HG02623 (cell line): ENCODE results near the gene STARD13.
"Not testable (repeated sequence)": the region's sequence is repeated elsewhere in the genome, so short reads cannot be mapped to it uniquely, and the experiment has no call there.

ENCODE experiments used
- ATAC-seq: cut with Tn5 transposase; IDR thresholded peaks from one replicate; pipeline ENCODE4 v1.9.1; 2021; ENCODE audit warnings: moderate library complexity; ENCODE audit not compliant: unreplicated experiment

Gene STARD13

DNA sequence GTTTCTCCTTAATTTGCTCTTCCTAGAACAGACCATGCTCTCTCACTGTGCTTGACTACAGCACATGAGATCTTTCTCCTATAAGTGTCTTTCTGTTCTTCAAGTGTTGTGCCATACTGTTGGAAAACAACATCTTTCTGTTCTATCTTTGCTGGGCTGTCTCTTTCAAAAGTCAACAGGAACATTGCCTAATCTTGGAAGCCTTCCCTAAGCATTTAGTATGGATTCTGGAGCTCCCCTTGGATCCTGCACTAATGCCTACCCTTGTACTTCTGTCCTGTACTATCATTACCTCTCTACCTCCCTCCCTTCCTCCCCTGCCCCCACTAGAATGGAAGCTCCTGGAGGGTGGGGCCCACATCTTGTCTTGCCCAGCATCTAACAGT lies 26.8 kb downstream of the STARD13 start:
- no peak for ATAC-seq

DNA sequence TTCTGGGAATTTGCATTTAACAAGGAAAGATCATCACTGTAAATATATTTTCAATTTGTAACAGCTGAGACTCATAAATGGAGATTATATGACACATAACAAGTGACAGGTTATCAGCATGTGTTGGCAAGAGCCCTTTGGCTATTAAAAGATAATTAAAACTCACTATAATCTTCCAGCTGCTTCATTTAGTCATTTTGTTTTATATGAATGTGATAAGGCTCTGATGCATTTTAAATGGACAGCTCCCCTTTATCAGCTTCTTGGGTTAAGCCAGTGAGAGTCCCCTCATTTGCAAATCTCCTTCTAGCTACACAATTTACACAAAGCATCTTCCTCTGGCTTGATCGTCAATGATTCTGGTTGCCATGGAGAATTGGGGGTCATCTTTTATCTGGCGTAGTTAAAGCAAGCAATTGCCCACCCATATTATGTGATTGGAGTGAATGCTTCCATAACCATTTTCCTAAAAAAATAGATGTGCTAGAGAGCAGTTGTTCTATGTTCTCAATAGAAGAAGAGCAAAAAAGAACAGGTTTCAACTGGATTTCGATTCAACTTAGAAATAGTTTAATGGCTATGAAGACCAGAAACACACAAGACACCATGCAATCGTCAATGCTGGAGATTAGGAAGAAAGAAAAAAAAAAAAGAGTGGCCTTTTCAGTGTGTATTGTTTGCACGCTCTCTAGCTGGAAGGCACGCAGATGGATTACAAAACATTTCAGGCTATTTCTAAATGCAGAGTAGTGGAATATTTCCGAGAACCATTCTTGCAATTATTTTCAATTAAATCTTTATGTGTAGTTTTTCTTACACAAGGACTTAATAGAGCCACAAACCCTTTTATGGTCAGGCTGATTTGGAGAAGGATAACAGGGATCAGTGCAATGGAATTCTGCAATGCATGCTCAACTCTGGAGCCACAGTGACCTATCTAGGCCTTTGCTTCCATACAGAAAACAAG lies 27.4 kb downstream of the STARD13 start:
- no peak for ATAC-seq

DNA sequence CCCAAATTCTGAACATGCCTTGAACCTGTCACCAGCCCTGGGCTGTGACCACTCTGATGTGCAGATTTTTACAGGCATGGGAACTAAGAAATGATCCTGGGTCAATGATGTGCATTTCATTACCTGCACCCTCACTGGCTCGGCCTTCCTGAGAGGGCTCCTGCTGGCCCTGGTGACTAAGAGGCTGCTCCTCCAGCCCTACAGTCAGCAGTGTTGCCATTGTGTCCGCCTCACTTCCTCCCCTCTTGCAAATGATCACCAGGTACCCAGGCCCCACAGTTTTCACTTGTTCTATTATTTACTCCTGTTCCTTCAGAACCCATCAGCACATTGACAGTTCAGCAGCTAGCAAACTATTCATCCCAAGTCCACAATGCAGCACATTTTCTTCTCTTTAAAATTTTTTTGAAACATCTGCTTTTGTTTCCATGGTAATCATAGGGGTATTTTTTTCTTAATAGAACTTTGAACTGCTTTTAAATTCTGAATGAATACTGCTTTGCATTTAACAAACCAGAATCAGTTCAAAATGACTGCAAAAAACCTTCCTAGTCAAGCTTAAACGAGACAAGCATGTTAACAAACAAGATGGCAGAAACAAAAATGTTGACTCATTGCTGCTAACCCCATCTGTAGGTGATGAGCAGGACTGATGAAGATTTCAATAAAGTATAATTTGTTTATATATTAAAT lies 29.3 kb downstream of the STARD13 start:
- no peak for ATAC-seq

DNA sequence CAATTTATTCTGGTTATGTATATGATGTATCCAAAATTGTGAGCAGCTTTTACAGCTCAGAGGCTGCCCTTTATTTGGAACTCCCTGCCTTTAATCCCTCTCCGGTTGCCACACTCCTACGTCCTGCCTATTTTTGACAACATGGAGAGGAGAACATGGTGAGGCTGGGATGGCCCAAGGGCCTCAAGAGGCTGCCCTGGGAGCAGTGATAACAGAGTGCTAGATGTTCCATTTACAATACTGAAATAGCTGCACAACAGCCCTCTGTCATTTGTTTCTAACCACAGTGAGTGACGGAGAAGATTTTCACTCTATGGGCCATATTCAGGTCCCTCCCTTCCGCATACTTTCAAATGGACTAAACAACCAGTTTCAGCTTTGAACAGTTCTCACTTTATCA lies 33.4 kb downstream of the STARD13 start:
- no peak for ATAC-seq

DNA sequence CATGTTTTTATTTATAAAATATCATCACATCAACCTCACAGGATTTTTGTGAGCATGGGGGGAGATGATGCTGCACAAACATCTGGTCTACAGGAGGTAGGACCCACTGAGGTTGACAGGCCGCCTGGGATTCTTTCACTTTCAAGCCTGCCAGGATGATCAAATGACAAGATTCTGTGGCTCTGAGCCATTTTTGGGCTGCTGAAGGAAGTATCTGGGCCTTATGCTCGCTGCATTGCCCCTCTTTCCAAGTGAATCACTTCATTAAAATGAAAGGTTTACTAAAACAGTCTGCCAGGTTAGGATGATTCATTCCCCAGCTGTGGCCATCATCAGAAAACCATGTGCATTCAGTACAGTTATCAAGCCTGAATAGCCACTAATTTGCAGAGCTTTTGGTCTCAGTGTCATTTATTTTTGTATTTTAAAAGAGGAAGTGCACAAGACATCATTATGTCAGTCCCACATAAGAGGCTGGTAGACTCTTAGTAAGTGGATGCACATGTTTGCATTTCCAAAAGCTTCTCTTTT lies 34.4 kb downstream of the STARD13 start:
- ATAC-seq, result peak; percentile 84

DNA sequence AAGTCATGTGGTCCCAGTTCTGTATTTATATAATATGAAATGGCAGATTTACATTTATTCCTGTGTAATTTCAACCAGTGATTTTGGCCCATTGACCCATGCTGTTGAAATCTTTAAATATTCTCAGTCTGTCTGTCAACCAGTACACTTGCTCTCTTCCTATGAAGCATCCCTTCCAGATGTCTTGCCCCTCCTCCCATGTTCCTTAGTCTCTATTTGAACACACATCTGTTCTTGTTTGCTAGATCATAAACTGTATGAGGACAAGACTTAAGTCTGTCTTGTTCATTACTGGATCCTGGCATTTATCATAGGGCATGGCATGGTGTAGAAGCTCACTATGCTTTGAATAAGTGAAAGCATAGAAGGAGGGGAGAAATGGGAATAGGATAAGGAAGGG lies 34.9 kb downstream of the STARD13 start:
- no peak for ATAC-seq

DNA sequence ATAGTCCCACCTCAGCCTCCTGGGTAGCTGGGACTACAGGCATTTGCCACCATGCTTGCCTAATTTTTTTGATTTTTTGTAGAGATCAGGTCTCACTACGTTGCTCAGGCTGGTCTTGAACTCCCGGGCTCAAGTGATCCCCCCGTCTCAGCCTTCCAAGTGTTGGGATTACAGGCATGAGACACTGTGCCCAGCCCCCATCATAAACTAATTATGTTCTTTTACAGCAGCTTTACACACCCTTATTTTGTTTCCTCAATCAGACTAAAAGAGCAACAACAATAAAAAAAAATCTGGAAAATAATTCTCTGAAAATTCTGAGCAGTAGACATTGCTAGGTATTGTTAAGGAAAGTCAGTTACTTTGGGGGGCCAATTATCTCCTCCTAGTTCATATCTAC lies 35.7 kb downstream of the STARD13 start:
- no peak for ATAC-seq

DNA sequence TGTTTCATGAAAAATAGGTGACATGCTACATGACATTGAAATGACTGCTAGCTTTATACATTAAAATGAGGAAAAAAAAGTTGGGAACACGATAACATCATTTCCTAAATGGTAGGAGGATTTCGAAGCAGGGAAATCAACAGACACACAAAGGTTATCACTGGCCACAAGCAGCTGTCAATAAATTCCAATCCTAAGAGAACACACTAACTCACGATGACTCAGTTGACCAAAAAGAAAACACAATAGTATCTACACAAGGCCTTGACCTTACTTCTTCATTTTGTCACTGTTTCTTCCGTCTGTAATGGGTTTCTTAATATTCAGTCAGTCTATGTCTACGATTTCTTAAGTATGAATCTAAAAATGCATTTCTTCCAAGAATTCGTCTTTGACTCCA lies 36.5 kb downstream of the STARD13 start:
- ATAC-seq, result no peak

DNA sequence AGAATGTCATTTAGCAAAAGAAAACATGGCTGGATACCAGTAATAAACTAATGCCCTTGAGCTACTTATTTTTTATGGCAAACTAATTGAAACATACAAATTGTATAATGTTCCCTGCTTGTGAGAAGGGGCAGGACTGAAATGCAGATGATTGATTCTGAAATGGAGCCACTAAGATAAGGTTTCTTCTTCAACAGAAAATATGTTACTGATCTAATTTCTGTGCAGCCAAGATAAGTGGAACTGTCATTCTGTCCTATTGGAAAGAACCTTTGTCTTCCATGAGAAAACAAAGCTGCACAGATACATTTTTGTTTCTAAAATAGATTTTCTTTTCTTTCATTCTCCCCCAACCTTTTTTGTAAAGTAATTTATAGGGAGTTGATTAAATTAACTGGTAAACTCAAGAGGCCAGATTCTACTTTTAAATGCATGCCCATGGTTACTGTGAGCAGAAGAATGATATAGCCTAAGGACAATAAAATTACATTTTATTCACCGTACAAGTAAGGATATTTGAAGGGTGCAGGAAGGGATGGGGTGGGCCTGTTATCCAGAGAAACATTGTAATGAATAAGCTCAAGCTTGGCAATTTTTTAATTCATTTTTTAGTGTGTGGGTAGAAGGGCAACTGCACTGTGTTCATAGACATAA lies 39.9 kb downstream of the STARD13 start:
- ATAC-seq, result no peak

DNA sequence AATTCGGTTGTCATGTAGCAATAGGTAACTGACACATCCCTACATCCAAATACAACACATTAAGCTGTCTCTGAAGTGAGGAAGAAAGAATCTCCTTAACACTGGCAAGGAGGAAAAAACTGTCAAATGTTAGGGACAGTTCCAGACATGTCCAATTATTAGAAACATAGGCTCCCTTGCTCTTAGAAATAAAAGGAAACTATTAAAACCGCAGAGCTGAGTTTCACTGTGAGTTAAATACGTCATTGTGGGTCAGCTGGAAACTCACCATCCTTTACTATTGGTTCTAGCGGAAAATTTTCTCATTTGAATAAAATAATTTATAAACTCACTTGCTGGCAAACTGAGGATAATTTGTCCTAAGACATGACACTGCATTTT lies 40.7 kb downstream of the STARD13 start:
- ATAC-seq, result no peak

DNA sequence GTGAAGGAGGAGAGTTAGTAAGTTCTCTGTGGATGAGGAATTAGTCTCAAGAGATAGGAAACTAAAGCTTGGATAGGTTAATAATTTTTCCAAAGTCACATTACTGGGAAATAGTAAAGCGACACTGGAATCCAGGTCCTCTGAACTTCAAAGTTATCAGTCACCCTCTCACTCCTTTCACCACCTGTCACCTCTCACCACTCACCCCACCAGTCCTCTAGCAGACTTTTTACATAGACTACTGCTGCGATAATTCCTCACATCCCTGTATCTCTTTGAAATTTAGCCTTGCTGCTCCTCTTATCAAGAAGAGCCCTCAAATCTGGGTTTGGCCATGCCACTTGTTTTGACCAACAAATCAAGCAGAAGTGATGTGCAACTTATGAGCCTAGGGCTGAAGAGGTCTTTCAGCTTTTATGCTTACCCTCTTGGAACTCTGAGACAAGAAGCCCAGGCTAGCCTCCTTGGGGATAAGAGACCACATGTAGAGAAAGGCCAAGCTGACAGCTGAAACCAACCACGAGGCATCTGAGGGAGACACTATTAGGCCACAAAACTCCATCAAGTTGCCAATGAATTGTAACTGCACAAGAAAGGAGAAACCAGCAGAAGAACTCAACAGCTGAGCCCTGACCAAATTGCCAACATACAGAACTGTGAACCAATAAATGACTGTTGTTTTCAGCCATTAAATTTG lies 41.2 kb downstream of the STARD13 start:
- no peak for ATAC-seq

DNA sequence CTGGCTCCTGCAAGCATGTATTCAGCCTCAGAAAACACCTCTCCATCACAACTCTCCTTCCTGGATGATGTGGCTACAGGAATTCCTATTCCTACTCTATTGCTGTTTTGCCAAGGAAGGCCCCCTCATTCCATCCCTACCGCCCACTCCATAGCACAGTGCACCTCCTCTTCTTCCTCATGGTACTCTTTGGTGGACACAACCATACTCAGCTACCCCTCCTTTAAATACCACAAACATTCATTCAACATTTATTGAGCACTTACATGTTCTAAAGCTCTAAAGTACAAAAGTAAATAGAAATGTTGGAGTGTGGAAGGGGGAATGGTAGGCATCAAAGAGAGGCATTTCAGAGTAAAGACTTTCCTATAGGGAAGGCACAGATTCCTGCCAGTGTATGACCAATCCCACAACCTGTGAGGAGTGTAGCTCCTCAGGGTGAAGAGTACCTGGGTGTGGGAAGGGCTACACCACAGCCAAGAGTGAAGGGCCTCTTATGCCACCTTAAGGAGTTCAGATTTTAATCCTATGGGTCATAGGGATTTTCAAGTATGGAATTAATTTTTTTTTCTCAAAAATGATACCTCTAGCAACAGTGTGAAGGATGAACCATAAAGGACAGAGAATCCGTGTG lies 42.5 kb downstream of the STARD13 start:
- ATAC-seq, result no peak

DNA sequence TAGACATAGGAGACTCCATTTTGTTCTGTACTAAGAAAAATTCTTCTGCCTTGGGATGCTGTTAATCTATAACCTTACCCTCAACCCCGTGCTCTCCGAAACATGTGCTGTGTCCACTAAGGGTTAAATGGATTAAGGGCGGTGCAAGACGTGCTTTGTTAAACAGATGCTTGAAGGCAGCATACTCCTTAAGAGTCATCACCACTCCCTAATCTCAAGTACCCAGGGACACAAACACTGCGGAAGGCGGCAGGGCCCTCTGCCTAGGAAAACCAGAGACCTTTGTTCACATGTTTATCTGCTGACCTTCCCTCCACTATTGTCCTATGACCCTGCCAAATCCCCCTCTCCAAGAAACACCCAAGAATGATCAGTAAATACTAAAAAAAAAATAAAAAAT lies 43.2 kb downstream of the STARD13 start:
- not testable (repeated sequence) for ATAC-seq

DNA sequence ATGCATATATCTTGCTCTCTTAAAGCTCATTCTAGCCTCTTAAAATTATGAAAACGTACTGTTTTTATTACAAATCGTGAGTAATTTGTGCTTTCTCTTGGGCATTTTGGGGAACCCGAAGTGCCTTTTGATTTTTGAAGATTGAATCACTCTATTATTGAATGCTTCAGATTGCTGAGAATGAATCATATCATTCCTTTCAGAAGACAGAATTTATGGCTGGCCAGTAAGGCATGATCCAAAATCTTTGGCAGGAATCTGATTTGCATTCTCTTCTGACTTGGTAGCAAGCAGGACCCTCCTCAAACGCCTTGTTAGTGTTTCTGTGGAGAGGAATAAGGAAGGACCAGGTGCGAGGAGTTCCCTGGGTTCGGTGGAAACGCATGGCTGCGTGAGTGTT lies 49.5 kb downstream of the STARD13 start:
- no peak for ATAC-seq

DNA sequence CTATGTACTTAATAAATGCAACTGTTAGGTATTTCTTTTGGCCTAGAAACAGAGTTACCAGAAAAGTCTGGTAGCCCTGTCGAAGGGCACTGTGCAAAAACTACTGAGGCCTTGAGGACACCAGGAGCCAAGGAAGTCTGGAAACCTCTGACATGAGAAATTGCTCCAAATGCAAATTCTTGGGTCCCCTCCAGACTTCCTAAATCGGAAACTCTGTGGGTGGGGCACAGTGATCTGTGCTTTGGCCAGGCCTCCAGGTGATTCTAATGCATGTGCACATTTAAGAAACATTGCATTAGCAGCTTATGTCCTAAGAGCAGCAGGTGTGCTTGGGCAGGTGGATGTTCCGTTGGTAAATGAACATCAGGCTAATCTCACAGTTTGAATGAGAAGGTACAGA lies 50.0 kb downstream of the STARD13 start:
- no peak for ATAC-seq

DNA sequence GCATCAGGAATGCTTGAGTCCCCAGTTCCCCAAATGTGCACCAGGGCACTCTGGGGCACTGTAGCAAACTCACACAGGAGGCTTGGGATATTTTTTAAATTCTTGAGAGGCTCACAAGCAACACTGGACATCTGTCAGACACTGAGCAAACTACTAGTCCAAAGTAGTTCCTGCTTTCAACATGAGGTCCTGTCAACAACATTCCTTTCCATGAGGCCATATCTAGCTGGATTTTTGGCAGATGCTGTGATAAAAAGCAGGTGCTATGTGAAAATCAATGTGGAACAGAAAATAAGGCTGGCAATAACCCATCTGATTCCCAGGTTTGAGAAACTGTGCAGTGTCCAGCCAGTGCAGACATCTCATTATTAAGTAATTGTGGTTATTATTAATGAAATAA lies 50.5 kb downstream of the STARD13 start:
- no peak for ATAC-seq

DNA sequence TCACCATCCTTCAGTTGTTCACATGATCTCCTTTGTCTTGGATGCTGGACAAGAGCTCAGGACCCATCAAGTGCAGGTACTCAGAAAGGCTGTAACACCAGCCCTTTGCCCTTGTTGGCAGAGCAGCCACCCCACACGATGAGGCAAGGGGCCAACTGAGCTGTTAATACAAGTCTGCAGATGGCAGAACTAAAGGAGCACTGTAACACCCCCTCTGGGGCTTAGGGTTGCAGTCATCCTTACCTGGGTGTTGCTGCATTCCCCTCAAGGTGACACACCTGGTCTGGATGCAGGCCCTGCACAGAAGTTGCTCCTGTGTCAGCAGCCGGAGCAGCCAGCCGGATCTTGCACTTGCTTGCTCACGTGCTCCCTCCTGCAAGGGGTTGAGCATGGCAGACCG lies 52.0 kb downstream of the STARD13 start:
- ATAC-seq, result no peak

DNA sequence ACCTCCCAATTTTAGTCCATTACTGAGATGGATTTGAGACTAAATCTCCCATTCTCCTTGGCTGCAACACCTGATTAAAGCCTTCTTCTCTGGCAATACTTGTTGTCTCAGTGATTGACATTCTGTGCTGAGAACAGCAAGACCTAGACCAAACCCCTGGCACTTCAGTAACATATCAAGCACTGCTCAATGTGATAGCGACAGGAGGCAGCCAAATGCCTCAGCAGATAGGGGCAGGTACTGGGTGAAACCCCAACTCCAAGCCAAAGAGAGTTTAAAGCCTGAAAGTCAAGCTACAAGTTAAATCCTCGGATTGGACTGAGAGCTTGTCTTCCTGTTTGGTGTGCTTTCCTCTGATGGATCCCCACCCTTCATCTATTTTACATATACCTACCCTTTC lies 52.7 kb downstream of the STARD13 start:
- ATAC-seq, result no peak

DNA sequence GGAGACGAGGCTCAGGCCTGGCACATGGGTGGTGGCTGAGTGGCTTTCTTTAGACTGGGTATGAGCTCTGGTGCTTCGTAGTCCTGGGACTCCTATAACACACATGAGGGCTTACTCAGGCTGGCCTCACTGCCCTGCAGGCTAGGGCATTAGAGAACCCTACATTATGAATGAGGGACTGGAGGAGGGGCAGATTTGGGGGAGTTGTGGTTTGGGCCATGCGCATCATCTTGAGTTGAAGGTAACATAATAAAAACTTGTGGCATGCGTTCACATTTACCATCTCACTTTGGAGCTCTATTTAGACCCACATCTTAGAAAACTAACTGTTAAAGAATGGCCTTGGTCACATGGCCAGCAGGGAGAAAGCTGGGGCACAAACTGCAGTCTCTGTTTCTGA lies 54.2 kb downstream of the STARD13 start:
- no peak for ATAC-seq

DNA sequence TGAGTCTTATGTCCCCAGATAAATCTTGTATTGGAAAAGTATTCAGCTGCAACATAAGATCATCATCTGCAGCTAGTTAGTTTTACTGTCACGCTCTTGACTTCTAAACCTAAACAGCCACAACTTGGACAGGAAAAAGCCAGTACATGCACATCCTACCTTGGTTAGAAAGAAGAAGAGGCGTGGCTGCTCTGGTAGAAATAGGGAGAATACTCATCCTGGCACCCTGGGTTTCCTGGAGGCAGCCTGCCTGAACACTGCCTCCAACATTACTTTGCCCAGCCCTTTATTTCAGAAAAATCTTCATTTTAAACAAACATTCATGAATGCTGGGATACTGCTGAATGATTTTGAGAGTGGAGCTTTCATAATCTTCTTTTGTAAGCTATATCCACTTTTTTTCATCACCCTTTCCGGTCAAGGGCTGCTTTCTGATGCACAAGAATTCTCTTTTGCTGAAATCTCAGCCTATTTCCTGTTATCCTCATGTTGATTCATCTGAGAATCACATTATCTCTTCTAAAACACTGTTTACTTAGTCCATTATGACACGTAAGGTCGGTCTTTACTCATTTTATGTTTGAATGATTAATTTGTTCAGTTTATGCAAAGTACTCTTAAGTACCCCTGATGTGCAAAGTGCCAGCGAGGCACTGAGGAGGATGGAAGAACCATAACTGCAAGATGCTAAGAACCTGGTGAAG lies 55.2 kb downstream of the STARD13 start:
- no peak for ATAC-seq
